ENCODE measurements around the gene RNF145. TPM values are rescaled to one million over a fixed set of nuclear protein-coding genes. Genes with fewer than 3 reads are reported as not detected.
"Not testable (repeated sequence)": the region's sequence is repeated elsewhere in the genome, so short reads cannot be mapped to it uniquely, and the experiment has no call there.

RNF145 gene, protein sequence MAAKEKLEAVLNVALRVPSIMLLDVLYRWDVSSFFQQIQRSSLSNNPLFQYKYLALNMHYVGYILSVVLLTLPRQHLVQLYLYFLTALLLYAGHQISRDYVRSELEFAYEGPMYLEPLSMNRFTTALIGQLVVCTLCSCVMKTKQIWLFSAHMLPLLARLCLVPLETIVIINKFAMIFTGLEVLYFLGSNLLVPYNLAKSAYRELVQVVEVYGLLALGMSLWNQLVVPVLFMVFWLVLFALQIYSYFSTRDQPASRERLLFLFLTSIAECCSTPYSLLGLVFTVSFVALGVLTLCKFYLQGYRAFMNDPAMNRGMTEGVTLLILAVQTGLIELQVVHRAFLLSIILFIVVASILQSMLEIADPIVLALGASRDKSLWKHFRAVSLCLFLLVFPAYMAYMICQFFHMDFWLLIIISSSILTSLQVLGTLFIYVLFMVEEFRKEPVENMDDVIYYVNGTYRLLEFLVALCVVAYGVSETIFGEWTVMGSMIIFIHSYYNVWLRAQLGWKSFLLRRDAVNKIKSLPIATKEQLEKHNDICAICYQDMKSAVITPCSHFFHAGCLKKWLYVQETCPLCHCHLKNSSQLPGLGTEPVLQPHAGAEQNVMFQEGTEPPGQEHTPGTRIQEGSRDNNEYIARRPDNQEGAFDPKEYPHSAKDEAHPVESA
- 47.4 TPM for total RNA-seq

DNA sequence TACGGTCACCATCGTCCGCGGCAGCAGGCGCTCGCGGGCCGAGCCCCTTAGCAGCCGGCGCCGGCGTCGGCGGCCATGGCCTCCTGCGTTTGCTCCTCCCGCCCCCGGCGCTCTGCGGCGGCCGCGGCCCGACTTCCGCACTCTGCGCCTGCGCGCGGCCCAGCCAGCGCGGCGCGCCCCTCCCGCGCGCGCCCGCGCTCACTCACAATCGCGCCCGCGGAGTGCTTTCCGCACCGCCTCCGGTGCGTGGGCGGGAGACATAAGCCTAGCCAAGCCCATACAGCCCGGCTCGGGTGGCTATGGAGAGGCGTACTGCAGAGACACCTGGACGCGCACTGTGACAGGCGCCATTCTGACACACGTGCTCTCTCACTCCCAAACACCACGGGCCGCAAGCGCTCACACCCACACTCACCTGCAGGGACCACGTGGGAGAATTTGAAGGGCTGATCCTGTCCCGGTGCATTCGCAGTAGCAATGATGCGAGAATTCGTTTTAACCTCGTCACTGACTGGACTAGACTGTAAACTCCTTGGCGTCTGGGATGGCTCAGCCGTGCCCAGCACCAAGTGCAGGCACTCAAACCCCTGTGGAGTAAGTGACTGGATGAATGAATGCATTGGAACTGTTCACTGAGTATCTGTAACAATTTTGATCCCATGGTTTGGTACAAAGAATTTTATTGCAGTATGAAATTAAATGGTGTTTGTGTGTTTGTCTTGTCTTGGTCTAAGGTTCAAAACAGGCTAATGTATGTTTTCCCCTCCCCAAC is at the start of gene RNF145:
Gene RNF145 (minus strand): TSS at position 116 of the 772 bp plus-strand sequence. CDS start 5,936 bp downstream, outside the sequence.
- peak; percentile 77 for DNase-seq

DNA sequence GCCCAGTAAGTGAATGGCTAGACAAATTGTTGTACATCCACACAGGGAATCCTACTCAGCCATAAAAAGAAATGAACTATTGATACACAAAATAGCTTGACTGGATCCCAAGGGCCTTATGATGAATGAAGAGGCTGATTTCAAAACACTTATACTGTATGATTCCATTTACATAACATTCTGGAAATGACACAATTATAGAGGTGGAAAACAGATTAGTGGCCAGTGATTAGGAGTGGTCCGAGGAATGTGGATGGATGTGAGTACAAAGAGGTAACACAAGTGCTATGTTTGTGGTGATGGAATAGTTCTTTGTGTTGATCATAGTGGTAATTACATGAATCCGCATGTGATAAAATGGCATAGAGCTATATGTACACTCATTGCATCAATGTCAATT is 49.0 kb upstream of the RNF145 start:
- DNase-seq, result no peak

DNA sequence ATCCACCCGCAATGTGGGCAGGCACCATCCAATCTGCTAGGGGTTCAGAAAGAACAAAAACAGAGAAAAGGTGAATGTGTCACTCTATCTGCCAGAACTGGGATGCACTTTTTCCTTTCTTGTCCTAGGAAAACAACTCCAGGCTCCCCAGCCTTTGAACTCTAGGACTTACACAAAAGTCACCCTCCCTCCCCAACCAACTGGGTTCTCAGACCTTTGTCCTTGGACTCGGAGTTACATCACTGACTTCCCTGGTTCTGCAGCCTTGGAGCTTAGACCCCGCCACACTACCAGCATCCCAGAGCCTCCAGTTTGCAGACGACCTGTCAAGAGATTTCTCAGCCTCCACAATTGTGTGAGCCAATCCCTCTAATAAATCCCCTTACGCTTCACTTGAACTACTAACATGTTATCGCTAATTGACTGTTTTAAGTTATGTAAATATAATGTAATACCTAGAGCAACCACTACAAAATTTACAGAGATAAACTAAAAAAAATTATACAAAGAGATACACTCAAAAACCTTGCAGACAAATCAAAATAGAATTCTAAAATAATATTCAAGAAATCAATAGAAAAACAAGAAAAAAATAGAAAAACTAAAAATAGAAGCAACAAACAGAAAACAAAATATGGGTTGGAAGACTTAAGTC is 48.4 kb upstream of the RNF145 start:
- DNase-seq, result no peak

DNA sequence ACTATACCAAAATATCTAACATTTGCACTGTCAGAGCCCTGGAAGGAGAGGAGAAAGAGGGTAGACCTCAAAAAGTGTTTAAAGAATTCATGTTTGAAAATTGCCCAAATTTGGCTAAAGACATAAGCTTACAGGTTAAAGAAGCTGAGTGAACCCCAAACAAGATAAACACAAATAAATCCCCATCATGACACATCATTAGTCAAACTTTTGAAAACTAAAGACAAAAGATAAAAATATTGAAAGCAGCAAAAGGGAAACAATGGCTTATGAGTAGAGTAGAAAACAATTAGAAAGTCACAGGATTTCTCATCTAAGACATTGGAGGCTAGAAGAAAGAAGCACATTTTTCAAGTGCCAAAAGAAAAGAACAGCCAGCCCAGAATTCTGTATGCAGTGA is 47.7 kb upstream of the RNF145 start:
- DNase-seq, result no peak

DNA sequence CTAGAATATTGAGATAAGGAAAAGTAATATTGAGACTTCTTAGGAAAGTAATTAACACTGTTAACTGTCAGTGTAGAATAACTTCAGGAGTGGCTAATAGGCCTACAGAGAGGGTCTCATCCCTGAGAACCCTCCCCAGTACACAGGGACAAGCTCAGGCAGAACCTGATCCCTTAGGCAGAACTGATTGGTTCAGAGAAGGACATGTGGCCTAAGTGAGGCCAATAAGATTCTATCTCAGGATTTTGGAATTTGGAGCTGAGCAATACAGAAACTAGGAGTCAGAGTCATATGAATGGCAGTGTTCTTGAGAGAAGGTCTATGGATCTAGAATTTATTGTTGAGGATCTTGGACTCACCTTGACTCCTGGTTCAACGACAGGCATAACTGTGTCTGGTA is 42.8 kb upstream of the RNF145 start:
- no peak for DNase-seq

DNA sequence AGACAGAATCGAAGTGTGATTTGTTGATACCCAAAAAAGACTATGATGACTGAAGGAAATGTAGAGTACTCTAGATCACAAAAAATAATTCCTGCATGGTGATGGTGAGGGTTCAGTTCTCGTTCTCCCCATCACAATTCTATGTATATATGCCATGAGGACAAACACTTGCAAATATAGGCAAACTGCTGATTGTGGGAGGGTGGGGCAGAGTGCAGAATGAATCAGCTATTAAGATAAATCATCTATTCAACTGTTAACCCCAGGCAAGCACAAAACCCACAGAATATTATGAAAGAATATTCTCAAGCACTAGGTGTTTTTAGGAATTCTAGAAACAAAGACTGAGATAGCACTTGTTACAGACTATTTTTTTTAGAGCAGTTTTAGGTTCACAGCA is 39.8 kb upstream of the RNF145 start:
- DNase-seq, result no peak

DNA sequence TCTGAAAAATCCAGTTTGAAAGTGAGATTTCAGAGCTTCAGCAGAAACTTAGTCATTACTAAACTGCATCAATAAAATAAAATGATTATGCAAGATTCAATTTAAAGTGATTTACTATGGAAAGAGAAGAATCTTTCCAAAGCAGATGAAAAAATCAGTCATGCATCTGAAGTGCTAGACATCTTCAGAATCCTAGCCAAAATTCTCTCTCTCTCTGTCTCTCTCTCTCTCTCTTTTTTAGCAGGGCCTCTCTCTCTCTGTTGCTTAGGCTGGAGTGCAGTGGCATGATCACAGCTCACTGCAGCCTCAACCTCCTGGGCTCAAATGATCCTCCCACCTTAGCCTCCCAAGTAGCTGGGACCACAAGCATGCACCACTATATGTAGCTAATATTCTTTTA is 35.5 kb upstream of the RNF145 start:
- no peak for DNase-seq

DNA sequence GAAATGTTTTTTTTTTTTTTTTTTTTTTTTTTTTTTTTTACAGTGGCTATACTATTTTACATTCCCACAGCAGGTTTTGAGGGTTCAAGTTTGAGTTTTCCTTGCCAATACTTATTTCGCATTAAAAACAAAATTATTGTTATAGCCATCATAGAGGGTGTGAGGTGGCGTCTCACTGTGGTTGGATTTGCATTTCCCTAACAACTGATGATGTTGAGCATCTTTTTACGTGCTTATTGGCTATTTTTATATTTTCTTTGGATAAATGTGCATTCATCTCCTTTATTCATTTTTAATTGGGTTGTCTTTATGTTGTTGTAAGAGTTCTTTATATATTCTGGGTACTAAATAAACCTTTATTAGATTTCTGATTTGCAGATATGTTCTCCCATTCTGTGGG is 34.8 kb upstream of the RNF145 start:
- no peak for DNase-seq

DNA sequence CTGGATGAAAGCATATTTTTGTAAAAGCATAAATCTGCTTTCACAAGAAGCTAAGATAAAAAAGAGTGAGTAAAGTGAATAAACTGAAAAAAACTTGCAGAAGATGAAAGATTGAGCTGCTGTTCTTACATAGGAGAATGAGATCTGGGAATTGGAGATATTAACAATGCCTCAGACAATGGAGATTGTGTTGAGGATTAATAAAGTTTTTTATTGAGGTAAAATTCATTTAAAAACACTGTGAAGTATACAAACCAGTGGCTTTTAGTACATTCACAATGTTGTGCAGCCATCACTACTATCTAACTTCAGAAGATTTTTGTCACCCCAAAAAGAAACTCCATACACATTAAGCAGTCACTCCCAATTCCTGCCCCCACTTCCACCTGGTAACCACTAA is 34.0 kb upstream of the RNF145 start:
- no peak for DNase-seq

DNA sequence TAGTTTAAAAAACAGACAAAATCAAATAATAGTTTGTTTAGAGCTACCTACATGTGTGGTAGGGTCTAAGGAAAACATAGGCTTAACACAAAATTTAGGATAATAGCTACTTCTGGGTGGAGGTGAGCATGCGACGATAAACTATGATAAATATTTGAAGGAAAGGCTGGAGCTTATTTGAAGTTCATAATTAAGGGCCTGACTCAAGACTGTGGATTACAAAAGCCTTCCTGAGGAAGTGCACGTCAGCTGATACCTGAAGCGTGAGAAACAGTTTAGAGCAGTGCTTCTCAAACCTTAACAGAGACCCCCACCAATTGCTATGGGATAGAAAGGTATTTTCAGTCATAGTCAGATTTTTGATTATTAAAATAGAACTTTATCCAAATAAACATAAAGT is 33.3 kb upstream of the RNF145 start:
- no peak for DNase-seq

DNA sequence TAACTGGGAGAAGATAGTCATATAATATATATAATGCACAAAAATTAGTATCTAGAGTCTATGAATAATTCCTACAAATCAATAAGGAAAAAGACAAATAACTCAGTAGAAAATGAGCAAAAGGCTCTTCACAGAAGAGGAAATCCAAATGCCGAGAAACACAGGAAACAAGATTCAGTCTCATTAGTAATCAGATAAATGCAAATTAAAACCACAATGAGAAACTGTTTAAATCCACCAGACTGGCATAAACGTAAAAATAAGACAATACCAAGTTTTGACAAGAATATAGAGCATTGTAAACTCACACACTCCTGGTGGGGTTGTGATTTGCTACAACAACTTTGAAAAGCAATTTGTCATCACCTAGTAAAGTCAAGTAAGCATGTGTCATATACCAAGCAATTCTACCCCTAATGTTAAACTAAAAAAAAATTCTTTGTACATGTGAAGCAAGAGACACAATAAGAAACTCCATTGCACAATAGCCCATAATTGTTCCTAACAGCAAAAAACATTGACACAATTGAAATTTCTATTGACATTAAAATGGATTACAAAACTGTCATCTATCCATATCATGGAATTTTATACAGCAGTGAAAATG is 32.7 kb upstream of the RNF145 start:
- DNase-seq, result no peak

DNA sequence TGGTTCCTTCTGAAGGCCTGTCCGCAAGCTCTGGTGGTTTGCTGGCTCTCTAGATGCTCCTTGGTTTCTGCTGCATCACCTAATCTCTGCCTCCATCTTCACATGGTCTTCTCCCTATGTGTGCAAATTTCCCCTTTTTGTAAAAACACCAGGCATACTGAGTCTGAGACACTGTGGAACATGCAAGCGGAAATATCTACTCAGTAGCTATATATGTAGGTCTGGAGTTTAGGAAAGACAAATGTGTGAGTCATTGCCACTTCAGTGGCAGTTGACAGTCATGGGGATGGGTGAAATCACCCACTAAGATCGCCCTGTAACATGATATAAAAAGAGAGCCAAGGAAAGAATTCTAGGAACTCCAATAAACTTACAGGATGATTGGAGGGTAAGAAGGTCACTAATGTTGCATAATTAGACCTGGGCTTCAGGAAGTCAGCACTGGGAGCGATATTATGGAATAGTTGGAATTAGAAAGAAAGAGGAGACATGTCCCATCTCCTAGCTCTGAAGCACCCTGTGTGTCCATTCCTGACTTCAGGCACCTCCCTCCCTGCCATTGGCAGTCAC is 31.0 kb upstream of the RNF145 start:
- no peak for DNase-seq

DNA sequence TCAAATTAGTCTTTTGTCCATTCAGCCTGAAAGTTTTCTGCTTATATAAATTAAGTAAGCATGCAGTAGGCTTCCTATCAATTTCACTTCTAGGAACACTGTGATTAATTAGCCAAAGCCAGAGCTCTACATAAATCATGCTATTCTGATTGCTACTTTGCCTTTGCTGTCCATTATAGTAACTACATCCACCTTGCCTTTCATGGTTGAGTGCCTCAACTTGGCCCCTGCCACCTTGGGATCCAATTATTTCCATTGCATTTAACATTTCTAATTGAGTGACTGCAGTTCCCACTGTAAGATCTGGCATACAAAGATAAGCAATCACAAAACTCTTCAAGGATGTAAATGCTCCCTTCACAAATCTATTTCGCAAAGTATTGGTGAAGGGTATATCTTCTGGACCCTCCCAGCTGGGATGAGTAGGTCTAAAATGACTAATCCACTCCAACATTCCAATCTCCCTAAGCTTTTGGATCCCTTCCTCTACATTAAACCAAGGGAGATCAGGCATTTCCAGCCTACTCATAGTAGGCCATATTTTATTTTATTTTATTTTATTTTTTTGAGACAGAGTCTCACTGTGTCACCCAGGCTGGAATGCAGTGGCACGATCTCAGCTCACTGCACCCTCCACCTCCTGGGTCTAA is 26.6 kb upstream of the RNF145 start:
- DNase-seq, result not testable (repeated sequence)

DNA sequence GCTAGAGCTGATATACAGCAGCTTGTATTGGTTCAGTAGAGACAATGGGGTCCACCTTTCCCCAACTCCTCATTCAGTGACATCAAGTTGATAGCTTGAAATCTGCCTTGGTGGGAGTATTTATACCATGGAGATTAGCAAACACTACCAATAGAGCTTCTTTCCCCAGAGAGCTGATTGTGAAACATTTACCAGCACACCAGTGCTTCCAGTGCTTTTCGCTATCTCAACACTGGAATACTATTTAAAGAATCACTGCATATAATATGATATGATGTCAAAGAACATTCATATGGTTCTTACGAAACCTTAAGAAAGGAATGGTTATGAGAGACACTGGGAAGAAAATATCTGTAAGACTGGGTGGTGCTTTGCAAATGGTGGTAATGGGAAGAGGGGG is 21.8 kb upstream of the RNF145 start:
- no peak for DNase-seq

DNA sequence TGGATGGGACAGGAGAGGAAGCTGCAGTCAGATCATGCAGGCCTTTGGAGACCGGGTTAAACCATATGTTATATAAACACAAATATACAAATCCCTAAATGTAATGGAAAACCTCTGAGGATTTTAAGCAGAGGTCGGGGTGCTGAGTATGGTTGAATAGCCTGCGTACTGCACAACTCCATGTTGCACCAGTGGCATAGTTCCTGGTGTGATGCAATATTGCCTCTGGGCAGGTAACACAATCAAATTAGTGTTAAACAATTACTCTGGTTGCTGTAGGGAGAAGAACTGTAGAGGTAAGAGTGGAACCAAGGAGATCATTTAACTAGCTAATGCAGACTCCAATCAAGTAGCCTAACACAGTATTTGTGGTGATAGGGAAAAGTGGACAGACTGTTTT is 21.3 kb upstream of the RNF145 start:
- DNase-seq, result no peak

DNA sequence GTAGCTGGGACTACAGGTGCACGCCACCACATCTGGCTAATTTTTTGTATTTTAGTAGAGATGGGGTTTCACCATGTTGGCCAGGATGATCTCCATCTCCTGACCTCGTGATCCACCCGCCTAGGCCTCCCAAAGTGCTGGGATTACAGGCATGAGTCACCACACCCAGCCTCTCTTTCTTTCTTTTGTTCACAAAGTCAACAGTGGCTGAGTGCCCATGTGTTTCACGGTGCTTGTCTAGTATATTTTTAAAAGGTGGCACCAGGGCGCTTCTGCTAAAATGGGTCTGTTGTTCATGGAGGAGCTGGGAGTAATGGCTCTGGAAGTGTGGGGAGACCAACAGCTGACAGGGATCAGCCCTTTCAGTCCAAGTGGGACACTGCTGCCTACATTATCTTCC is 18.7 kb upstream of the RNF145 start:
- not testable (repeated sequence) for DNase-seq

DNA sequence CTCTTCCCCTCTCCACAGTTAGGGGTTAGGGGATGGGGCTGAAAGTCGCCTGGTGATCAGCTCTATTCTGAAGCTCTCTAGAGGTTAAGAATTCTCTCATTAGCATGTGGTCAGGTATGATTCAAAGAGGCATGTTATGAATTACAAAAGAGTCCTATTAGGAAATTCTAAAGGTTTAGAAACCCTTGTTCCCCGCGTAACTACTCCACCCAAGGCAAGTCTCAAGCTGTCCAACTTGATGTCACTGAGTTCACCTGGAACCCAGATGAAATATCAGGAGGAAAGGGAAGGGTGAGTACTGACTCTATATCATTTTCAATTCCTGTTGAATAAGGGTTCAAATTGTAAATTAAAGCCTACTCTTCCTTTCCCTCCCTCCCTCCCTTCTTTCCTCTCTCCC is 18.1 kb upstream of the RNF145 start:
- DNase-seq, result no peak

DNA sequence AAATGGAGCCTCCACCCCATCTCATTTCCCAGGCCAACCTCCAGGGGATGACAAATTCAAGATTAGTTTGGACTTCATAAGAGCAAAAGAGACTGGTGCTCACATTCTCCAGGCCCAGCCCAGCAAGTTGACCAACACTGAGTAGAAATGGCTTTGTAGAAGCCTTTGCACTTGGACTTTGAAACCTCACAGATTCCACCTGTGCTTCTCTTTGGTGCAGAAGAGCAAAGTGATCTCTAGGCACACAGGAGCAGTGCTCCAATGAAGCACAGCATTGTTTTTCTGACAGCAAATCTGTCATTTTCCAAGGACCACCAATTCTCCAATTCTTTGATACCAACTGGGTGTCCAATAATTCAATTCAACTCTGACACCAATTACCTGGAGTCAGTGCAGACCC is 17.1 kb upstream of the RNF145 start:
- no peak for DNase-seq

DNA sequence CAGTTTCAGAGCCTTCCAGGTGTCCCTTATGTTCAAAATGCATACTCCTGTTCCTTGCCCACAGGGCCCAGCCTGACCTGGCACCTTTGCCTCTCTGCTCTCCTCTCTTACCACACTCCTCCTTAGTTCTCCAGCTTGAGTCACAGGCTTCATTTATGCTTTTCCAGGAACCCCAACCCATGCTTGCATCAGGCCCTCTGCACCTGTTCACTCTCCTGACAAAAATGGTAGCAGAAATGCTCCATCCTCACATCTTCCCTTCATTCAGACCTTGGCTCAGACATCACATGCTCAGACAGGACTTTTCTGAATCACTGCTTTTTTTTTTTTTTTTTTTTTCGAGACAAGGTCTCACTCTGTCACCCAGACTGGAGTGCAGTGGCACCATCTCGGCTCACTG is 15.1 kb upstream of the RNF145 start:
- no peak for DNase-seq

DNA sequence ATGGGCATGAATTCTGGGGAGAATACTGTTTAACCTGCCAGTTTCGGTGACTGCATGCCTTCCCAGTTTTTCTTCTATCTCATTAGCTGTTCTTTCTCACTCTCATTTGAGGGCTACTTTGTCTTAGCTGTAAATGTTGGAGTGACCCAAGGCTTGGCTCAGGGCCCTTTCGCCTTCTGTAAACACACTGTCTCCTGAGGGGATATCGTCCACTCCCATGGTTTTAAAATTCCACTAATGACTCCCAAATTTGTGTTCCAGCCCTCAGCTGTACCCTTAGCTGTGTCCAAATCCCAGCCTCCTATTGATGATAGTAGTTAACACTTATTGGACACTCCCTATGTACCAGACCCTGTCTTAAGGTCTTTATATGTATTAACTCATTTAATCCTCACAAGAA is 14.1 kb upstream of the RNF145 start:
- DNase-seq, result no peak

DNA sequence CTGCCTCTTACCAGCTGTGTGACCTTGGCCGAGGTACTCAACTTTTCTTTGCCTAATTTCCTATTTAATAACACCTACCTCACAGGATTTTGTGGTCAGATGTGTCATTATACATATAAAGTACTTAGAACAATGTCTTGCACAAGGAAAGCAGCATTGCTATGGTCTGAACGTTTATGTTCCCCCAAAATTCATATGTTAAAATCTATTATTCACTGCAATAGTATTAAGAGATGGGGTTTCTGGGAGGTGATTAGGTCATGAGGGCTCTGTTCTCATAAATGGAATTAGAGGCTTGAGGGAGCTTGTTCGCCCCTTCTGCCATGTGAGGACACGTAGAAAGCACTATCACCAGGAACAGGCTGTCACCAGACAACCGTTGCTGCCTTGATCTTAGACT is 10.9 kb upstream of the RNF145 start:
- no peak for DNase-seq
